Neural cell (in vitro differentiated cells): ENCODE data around the gene EFCAB6. TPM values are rescaled to one million over a fixed set of nuclear protein-coding genes. Genes with fewer than 3 reads are reported as not detected.

ENCODE experiments used
- H2AFZ ChIP-seq: fragments of 200-600, 300-800 bp; sonication (generic), shearing (Covaris generic); 2 replicates; pipeline ENCODE4 v1.6.0; 2014; ENCODE audit warnings: low read depth, mild to moderate bottlenecking, antibody characterized with exemption, low read length, moderate library complexity
- H3F3A ChIP-seq: fragments of 200-600 bp; shearing (Covaris generic); 2 replicates; pipeline ENCODE4 v1.6.1; 2016; ENCODE audit warnings: mild to moderate bottlenecking, moderate library complexity, mixed read lengths, antibody characterized with exemption, low read length; ENCODE audit not compliant: insufficient read depth, poor library complexity, severe bottlenecking
- H3K27ac ChIP-seq: fragments of 200-600, 300-800 bp; sonication (generic), shearing (Covaris generic); 2 replicates; pipeline ENCODE4 v1.5.1; 2014; ENCODE audit warnings: mild to moderate bottlenecking, low read length, moderate library complexity
- H3K27me3 ChIP-seq: fragments of 300-800, 200-600 bp; sonication (generic), shearing (Covaris generic); 2 replicates; pipeline ENCODE4 v1.6.0; 2014; ENCODE audit warnings: mild to moderate bottlenecking, low read depth, low read length, moderate library complexity; ENCODE audit not compliant: insufficient read depth
- H3K36me3 ChIP-seq: fragments of 300-800, 200-600 bp; sonication (generic), shearing (Covaris generic); 2 replicates; pipeline ENCODE4 v1.5.1; 2014; ENCODE audit warnings: mild to moderate bottlenecking, antibody characterized with exemption, low read length, moderate library complexity; ENCODE audit not compliant: insufficient read depth
- H3K4me2 ChIP-seq: fragments of 300-800, 200-600 bp; sonication (generic), shearing (Covaris generic); 2 replicates; pipeline ENCODE4 v1.6.0; 2014; ENCODE audit warnings: mild to moderate bottlenecking, low read length
- H3K4me3 ChIP-seq: fragments of 300-800, 200-600 bp; sonication (generic), shearing (Covaris generic); 2 replicates; pipeline ENCODE4 v1.5.1; 2014; ENCODE audit warnings: mild to moderate bottlenecking, low read length, moderate library complexity
- H3K79me2 ChIP-seq: fragments of 200-600 bp; shearing (Covaris generic); replicated peaks from 2 replicates; pipeline ENCODE4 v1.6.0; 2014; ENCODE audit warnings: mild to moderate bottlenecking, low read length, moderate library complexity; ENCODE audit not compliant: insufficient read depth
- H3K9ac ChIP-seq: fragments of 300-800, 200-600 bp; sonication (generic), shearing (Covaris generic); 2 replicates; pipeline ENCODE4 v1.6.1; 2016; ENCODE audit warnings: mild to moderate bottlenecking, low read length, mixed read lengths
- H3K9me2 ChIP-seq: fragments of 200-600 bp; shearing (Covaris generic); 2 replicates; pipeline ENCODE4 v1.6.1; 2016; ENCODE audit warnings: mild to moderate bottlenecking, low read length, mixed read lengths; ENCODE audit not compliant: insufficient read depth
- H3K9me3 ChIP-seq: fragments of 200-600, 300-800 bp; sonication (generic), shearing (Covaris generic); 2 replicates; pipeline ENCODE4 v1.6.1; 2016; ENCODE audit warnings: mild to moderate bottlenecking, mixed run types, low read length, moderate library complexity, mixed read lengths
- H4K20me1 ChIP-seq: fragments of 200-600 bp; shearing (Covaris generic); 2 replicates; pipeline ENCODE4 v1.6.1; 2016; ENCODE audit warnings: mild to moderate bottlenecking, mixed run types; ENCODE audit not compliant: insufficient read depth
- EP300 ChIP-seq: fragments of 450-650 bp; conservative IDR thresholded peaks from 2 replicates; pipeline ENCODE4 v1.6.1; 2014; ENCODE audit warnings: antibody characterized with exemption, mild to moderate bottlenecking, moderate library complexity; ENCODE audit not compliant: poor library complexity, severe bottlenecking
- EZH2 ChIP-seq: fragments of 200-600, 300-800 bp; shearing (Covaris generic), sonication (generic); IDR thresholded peaks from 2 replicates; pipeline ENCODE4 v1.6.1; 2014; ENCODE audit warnings: antibody characterized with exemption, low read length, borderline replicate concordance, mild to moderate bottlenecking; ENCODE audit not compliant: insufficient read depth, poor library complexity, severe bottlenecking
- MXI1 ChIP-seq: fragments of 450-650 bp; conservative IDR thresholded peaks from 2 replicates; pipeline ENCODE4 v1.6.1; 2014; ENCODE audit warnings: antibody characterized with exemption, mild to moderate bottlenecking; ENCODE audit not compliant: poor library complexity, severe bottlenecking
- POLR2AphosphoS5 ChIP-seq: IDR thresholded peaks from 2 replicates; pipeline ENCODE4 v1.6.1; 2012
- RAD21 ChIP-seq: fragments of 450-650 bp; conservative IDR thresholded peaks from 2 replicates; pipeline ENCODE4 v1.6.1; 2014; ENCODE audit warnings: antibody characterized with exemption, mild to moderate bottlenecking, moderate library complexity
- REST ChIP-seq: IDR thresholded peaks from 2 replicates; pipeline ENCODE4 v1.6.1; 2012; ENCODE audit warnings: borderline replicate concordance
- SMC3 ChIP-seq: fragments of 450-650 bp; conservative IDR thresholded peaks from 2 replicates; pipeline ENCODE4 v1.6.1; 2014; ENCODE audit warnings: antibody characterized with exemption, mild to moderate bottlenecking, moderate library complexity; ENCODE audit not compliant: poor library complexity
- TAF1 ChIP-seq: IDR thresholded peaks from 2 replicates; pipeline ENCODE4 v1.6.1; 2012; ENCODE audit warnings: low read depth
- polyA plus RNA-seq: library from polyadenylated mRNA; depleted of rRNA; stranded (reverse); fragments of >200 nt; gene quantifications from 2 replicates; pipeline ENCODE4 v1.2.3, GENCODE V29; 2014
- TF ChIP-seq, protein P1 (sequence below): fragments of 450-650 bp; IDR thresholded peaks from 2 replicates; pipeline ENCODE4 v1.5.1; 2014; ENCODE audit warnings: antibody characterized with exemption, mild to moderate bottlenecking, moderate library complexity; ENCODE audit not compliant: poor library complexity, severe bottlenecking

The EFCAB6 gene
- polyA plus RNA-seq, 1 donor from 2014 or later, result 1.4 TPM

DNA sequence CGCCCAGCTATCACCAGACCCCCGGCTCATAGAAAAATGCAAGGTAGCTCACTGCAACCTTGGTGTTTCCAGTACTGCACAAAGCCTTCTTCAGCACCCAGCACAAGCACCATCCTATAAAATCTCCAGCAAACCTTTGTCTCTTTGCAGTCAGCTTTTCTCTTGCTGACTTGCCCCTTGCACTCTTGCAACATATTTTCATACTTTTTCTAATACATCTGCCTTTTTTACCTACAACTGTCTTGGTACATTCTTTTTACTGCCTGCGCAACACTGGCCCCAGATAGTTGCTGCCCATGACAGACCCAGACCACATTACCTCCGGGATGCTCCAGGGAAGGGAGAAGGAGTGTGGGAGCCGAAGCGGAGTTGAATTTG is 257.9 kb downstream of the EFCAB6 start:
- Histone ChIP-seq H3K4me3 (no peak overlapping the region), H3K9me3 (peaks cover 5% of the 10 kb centered on the region), H3K27me3 (no peaks in the 10 kb centered on the region), H3K4me2 (no peak overlapping the region), H3K9me2 (no peaks in the 10 kb centered on the region), H4K20me1 (no peaks in the 10 kb centered on the region), H2AFZ (no peak overlapping the region), H3K27ac (no peak overlapping the region), H3K79me2 (no peaks in the 10 kb centered on the region), H3F3A (no peaks in the 10 kb centered on the region), H3K36me3 (no peaks in the 10 kb centered on the region), H3K9ac (no peak overlapping the region)
- TF ChIP-seq REST (no peak), TAF1 (no peak), POLR2AphosphoS5 (no peak), EP300 (no peak), SMC3 (no peak), RAD21 (no peak), MXI1 (no peak), EZH2 (no peak)
- TF ChIP-seq, protein P1, sequence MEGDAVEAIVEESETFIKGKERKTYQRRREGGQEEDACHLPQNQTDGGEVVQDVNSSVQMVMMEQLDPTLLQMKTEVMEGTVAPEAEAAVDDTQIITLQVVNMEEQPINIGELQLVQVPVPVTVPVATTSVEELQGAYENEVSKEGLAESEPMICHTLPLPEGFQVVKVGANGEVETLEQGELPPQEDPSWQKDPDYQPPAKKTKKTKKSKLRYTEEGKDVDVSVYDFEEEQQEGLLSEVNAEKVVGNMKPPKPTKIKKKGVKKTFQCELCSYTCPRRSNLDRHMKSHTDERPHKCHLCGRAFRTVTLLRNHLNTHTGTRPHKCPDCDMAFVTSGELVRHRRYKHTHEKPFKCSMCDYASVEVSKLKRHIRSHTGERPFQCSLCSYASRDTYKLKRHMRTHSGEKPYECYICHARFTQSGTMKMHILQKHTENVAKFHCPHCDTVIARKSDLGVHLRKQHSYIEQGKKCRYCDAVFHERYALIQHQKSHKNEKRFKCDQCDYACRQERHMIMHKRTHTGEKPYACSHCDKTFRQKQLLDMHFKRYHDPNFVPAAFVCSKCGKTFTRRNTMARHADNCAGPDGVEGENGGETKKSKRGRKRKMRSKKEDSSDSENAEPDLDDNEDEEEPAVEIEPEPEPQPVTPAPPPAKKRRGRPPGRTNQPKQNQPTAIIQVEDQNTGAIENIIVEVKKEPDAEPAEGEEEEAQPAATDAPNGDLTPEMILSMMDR, result no peak

- no peak overlapping the region for H3K4me3 ChIP-seq
- no peak overlapping the region for H3K27ac ChIP-seq
- H3F3A ChIP-seq, result no peaks in the 10 kb centered on the region
- no peaks in the 10 kb centered on the region for H4K20me1 ChIP-seq
- no peaks in the 10 kb centered on the region for H3K36me3 ChIP-seq
- H3K4me2 ChIP-seq, result no peak overlapping the region
- peaks cover 5% of the 10 kb centered on the region for H3K9me3 ChIP-seq
- H3K9me2 ChIP-seq, result no peaks in the 10 kb centered on the region
- no peaks in the 10 kb centered on the region for H3K79me2 ChIP-seq
- H2AFZ ChIP-seq, result no peak overlapping the region
- TF ChIP-seq TAF1 (no peak), POLR2AphosphoS5 (no peak), RAD21 (no peak), REST (no peak), EP300 (no peak), MXI1 (no peak)
- TF ChIP-seq, protein P1, result no peak
- H3K9ac ChIP-seq, result no peak overlapping the region
- no peaks in the 10 kb centered on the region for H3K27me3 ChIP-seq
Observed at GRCh38 chr22:43553451-43554258, 258.4 kb downstream of the EFCAB6 start.
